ENCODE data around the gene SPSB3. TPM values are rescaled to one million over a fixed set of nuclear protein-coding genes. Genes with fewer than 3 reads are reported as not detected.
A peak's percentile ranks its signal among the peaks of the same experiment; 100 is the strongest.

SPSB3 gene
- total RNA-seq, 1 experiment from 2014 or later = 29.8 TPM

DNA sequence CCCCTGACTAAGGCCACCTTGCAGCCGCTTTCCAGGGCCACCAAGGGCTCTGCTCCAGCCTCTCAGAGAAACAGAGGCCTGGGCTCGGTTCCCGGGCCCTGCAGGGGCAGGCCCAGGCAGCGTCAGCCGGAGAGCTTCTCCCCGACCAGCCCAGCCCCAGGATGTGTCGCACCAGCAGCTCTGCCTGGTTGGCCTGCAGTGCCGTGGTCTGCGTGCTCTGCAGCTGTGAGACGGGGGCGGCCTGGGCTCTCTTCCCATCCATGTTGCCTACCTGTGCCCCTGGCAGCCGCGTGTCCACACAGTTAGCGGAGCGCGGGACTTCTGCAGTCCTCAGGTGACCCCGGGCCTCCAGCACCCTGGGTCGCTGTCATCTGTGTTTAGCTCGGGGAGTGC lies 6.3 kb upstream of the SPSB3 start:
- DNase-seq (ENCODE audit: low read depth) = no peak

DNA sequence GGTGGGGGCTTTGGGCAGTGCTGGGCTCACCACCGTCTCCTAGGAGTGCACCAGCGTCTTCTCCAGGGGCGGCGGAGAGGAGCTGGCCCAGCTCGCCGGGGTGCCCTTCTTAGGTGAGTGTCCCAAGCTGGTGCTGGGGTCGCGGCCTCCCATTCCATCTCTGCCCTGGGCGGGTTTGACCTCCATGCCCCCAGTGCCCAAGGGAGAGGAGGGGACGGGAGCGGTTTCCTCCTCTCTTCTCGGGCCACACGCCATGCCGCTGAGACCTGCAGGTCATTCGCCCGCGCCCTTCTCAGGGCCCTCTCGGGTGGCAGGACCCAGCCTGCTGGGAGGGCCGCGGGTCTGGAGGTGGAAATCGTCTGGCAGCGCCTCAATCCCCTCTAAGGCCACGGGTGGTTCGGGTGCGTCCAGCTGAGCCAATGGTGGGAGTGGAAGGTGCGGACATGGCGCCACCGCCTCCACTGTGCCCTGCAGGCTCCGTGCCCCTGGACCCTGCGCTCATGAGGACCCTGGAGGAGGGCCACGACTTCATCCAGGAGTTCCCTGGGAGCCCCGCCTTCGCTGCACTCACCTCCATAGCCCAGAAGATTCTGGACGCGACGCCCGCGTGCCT lies 5.8 kb upstream of the SPSB3 start:
- no peak for DNase-seq (ENCODE audit: low read depth)

DNA sequence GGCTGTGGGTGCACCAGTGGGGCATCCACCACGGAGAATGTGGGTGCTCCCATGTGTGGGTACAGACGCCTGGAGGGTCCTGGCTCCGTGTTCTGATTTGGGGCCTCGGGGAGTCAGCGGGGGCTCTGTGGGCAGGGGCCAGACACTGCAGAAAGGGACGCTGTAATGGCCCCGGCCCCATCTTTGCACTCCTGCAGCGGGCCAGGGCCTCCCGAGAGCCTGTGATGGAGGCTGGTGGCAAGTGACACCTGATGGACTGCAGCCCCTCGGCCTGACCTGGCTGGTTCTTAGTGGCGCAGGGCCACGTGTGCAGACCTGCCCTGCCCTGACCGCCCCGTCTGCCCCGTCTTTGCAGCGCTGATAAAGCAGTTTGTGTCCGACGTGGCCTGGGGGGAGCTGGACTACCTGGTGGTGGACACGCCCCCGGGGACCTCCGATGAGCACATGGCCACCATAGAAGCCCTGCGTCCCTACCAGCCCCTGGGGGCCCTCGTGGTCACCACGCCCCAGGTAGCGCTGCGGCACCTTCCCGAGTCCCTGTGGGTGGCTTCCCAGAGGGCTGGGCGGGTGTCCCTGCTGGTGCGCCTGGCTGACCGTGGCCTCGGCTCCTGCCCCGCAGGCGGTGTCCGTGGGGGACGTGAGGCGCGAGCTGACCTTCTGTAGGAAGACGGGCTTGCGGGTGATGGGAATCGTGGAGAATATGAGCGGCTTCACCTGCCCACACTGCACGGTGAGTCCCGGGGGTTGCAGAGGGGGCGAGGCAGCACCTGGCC lies 5.1 kb upstream of the SPSB3 start:
- no peak for DNase-seq (ENCODE audit: low read depth)

DNA sequence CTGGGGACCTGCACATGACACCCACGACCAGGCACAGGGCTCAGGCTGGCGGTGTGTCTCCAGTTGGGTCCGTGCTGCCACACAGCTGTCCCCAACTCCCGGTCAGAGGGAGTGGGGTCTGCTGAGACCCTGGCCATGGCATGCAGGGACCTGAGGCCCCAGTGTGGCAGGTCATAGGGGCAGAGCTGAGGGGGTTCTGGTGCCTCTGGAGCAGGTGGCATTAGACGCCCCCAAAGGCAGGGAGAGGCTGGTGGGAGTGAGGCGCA lies 4.6 kb upstream of the SPSB3 start:
- DNase-seq (ENCODE audit: low read depth) = no peak

DNA sequence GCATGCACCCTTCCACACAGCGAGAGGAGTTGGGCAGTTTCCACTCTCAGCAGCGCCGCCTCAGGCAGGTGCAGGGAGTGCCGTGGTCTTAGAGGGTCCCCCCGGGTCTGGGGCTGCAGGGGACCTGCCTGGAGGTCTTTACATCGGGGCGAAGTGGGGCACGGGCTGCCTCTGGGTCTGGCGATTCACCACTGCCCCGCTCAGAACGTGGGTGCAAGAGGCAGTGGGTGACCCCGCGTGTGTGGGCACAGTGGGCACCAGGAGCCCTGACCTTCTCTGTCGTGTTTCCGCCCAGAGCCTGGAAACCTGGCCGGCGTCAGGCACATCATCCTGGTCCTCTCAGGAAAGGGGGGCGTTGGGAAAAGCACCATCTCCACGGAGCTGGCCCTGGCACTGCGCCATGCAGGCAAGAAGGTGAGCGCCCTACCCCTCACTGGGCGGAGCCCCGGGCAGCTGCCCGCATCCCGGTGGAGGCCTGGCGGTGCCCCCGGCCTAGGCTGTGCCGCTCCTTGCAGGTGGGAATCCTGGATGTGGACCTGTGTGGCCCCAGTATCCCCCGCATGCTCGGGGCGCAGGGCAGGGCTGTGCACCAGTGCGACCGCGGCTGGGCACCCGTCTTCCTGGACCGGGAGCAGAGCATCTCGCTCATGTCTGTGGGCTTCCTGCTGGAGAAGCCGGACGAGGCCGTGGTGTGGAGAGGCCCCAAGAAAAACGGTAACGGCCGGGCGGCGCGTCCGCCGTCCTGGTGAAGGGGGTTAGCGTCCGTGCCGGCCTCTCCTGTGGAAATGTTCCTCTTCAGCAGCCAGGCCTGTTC lies 4.1 kb upstream of the SPSB3 start:
- DNase-seq (ENCODE audit: low read depth) = no peak

DNA sequence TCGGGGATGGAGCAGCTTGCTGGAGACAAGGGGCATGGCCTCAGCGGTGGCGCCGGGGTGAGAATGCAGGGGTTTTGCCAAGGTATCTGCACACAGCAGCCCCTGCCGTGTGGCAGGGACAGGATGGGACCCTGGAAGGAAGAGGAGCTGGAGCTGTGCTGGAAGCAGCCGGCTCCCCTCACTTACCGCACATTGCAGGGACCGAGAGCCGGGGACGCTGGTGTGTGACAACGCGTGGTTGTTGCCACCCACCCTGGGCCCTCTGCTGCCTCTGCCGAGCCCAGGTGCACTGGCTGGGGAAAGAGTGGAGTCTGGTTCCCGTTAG lies 3.4 kb upstream of the SPSB3 start:
- DNase-seq (ENCODE audit: low read depth) = no peak

DNA sequence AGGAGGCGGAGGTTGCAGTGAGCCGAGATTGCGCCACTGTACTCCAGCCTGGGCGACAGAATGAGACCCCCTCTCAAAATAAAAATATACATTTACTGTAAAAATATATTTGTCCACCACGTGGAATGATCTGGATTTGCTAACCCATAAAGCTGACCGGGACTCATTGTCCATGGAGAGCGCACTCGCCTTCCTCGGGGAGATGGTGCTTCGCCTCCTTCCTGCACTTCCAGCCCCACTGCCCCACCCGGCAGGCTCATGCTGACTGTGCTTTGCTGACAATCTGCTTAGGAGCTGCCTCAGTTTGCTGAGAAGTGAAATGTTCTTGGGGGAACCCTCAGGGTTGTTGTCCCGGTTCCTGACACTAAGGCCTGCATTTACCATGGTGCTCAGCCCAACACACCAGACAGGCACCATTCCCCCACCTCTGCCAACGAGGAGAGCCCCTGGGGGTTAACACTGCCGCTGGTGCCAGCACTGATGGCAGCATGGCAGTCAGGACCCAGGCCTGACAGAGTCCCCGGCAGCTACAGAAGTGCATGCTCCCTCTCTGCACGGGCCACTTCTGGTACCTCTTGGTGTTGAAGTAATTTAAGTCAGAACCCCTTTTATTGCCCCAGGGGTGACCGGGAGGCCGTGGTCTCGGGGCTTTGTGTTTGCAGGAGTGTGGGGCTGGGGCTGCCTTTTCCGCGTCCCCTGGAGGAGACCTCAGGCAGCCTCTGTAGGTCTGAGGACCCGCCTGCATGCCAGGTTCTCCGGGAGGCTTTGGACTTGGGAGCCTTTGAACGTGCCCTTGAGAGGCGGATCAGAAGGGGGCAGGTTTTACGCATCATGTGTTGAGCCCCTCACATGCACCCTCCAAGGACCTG lies 2.8 kb upstream of the SPSB3 start:
- DNase-seq (ENCODE audit: low read depth) = no peak

DNA sequence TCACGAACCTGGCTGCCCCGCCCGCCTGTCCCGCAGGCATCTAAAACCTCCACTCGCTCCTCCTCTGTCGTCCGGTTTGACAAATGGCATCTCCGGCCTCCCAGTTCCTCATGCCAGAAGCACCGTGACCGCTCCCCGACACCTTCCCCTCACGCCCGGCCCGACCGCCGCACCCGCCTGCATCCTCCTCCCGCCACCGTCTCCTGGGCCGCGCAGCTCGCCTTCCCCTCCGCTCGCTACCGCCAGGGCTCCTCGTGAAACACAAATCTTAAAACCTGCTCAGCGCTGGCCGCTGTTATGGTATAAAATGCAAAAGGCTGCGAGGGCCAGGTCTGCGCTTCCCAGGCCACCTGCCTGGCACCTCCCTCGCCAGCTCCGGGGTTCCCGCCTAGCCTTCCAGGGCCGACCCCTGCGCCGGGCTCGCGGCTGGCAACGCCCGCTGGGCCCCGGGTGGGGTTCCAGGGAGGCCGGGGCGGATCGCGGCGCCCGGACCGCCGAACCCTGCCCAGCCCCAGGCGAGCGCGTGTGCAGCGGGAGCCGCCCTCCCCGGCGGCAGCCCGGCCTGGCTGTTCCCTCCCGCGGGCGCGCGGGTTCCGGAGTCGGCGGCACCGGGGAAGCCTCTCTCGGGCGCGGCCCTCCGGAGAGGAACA lies 488 bp downstream of the SPSB3 start:
- DNase-seq (ENCODE audit: low read depth) = peak; percentile 29

DNA sequence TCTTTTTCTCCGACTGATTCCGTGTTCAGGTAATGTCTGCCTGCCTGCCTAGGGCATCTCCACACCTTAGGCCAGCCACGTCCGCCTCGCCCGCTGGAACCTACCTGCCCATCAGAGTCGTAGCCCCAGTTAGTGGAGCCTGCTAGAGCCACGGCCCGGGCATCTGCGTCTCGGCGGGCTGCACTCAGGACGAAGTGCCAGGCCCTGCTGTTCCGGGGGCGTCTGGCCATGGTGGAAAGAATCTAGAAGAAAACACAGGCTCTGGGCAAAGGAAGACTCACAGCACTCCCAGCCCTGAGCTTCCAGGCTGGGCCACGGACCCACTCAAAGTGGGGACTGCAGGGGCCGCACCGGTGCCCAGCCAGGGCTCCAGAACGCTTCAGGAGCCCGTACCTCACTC lies 1.1 kb downstream of the SPSB3 start:
- no peak for DNase-seq (ENCODE audit: low read depth)

DNA sequence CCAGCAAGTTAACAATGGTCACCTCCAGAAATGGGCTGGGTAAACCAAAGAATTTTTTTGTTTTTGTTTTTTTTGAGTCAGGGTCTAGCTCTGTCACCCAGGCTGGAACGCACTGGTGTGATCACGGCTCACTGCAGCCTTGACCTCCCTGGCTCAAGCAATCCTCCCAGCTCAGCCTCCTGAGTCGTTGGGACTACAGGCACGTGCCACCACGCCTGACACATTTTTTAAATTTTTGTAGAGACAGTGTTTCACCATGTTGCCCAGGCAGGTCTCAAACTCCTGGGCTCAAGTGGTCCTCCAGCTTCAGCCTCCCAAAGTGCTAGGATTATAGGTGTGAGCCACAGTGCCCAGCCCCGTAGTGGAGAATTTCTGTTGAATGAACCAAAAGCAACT lies 1.7 kb downstream of the SPSB3 start:
- no peak for DNase-seq (ENCODE audit: low read depth)

DNA sequence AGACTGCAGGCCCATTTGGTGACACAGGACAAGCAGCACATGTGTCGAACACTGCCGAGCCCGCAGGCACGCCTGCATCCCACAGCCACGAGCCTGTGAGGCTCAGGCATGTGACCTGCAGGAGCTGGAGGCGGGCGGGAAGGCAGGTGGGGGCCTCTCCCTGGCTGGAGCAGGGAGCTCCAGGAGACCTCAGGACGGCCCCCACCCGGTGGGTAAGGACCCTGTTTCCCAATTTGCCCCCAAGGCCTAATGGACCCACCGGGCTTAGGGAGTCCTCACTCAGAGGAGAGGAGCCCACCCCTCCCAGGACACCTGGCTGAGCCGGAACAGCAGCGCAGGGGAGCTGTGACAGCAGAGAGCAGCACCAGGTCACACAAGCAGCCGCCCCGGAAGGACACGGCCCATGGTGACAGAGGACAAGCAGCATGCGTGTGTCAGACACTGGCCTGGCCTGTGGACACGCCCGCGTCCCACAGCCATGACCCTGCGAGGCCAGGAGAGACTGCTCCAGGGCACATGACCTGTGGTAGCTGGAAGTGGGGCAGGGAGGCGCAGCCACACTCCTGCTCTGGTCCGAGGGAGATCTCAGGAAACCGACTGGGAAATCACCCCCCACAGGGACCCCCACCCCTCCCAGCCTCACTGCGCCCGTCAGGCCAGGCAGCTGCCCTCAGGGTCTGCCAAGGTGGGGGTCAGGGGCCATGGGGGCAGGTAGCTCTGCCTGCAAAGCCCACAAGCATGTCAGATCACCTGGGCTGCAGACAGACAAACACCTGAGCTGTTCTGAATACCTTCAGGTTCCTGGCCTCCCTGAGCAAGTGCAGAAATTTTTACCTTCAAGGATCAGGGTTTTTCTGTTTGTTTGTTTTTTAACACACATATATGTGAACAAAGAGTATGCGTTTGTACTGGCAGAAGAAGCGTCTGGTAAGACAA lies 2.4 kb downstream of the SPSB3 start:
- no peak for DNase-seq (ENCODE audit: low read depth)

DNA sequence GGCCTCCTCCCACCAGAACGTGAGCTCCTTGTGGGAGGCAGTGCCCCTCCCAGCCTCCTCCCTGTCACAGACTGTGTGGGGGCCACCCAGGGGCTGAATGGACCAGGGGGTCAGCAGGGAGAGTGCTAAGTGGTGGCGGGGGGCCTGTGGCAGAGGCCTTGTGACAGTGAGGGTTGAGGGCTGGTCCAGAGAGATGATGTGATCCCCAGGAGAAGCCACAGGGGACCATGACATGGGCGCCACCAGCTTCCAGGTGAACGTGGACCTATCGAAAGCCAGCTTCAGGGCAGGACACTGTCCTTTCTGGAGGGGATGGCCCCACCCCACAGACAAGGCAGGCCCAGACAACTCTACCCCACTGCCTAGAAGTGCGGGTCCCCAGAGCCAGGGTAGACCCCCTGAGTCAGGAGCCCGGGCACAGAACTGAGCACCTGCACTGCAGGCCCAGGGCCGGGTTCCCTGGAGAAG lies 3.1 kb downstream of the SPSB3 start:
- DNase-seq (ENCODE audit: low read depth) = no peak

DNA sequence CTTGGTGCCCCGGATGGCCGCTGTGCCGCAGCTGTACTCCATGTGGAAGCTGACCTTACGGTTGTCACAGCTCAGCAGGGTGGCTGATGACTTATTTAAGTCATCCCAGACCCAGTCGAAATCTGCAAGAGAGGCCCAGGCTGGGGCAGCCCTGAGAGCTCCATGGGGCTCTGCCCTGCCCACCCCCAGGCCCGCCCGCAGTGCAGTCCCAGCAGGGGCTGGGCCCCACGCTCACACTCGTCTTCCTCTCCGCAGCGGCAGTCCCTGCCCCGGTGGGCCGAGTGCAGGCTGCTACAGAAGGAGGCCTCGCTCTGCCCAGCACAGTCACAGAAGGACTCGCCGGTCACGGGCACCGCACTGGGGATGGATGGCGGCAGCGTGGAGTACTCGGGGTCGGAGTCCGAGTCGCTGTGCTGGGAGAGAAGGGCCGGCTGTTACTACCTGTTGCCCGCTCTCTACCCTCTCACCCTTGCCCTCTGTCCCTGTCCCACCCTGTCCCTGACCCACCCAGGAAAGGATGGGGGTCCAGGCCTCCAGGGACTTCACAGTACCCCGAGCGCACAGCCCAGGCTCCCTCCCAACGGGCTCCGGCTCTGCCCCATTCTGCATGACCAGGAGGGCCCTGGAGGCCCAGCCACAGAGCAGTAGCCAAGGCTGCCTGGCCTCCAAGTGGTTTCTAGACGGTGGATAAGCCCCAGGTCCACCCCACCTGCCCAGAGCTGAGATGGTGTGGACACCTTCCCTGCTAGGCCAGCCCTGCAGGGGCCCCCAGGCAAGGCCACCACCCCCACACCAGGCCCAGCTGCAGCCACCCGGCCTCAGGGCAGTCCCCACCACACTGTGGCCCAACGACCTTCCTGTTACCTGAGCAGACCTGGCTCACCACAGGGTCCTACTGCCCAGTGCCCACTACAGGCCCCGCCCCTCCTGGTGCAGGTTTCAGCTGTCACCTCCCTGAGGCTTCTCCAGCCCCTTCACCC lies 3.9 kb downstream of the SPSB3 start:
- DNase-seq (ENCODE audit: low read depth) = no peak

DNA sequence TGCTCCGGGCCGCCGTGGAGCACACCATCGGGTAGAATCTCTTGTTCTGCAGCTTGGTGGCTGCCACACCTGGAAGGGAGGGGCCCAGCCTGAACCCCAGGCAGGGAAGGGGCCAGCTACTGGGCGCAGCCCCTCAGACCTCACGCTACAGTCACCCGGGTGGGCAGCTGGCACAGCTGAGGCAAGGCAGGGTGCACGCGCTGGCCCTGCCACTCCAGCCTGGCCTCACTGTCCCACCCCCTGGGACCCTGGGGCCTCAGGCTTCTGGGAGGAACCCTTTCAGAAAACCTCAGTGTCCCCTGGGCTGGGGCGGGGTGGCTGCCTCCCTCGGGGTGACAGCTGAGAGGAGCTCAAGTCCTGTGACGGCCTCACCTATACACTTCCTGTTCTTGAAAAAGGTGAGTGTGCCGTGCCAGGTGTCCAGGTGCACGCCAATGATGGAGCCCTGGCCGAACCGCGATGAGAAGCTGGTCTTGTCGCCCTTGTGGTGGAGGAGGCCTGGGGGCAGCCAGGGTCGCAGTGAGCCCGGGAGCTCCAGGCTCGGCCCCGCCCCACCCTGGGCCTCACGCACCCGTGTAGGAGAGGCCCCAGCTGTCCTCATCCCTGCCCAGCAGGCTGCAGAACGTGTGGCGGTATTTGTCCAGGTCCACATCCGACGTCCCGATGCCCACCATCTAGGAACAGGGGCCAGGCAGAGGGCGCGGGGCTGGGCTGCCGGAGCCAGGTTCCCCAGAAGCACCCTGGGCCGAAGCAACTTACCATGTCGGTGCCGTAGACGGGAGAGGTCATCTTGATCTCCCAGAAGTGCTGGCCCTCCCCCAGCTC lies 4.8 kb downstream of the SPSB3 start:
- DNase-seq (ENCODE audit: low read depth) = no peak

DNA sequence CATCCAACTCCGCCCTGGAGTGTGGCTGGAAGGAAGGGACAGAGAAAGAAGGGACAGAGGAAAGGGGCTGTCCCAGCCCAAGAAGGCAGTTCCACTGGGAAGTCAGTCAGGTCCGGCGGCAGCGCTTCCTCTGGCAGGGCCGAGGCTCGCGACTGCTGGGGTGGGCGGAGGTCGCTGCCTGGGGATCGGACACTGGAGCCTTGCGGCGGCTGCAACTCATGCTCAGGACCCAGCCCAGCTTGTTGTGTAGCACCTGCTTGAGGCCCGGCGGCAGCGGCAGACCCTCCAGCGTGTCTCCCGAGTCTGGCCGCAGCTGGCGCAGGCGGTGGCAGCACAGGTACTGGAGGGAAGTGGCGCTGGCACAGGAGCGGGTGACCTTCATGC lies 5.4 kb downstream of the SPSB3 start:
- no peak for DNase-seq (ENCODE audit: low read depth)

DNA sequence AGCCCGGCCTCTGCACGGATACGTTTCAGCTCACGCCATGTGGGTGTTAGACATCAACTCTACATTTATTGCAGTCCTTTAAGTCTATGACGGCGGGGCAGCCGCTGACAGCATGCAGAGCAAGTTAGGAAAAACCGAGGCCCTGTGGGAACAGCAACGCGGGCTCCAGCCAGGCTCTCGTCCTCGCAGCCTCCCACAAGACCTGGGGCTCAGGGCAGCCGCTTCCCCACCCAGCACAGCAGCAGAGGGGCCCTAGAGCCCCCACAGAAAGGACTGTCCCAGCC lies 5.8 kb downstream of the SPSB3 start:
- no peak for DNase-seq (ENCODE audit: low read depth)

DNA sequence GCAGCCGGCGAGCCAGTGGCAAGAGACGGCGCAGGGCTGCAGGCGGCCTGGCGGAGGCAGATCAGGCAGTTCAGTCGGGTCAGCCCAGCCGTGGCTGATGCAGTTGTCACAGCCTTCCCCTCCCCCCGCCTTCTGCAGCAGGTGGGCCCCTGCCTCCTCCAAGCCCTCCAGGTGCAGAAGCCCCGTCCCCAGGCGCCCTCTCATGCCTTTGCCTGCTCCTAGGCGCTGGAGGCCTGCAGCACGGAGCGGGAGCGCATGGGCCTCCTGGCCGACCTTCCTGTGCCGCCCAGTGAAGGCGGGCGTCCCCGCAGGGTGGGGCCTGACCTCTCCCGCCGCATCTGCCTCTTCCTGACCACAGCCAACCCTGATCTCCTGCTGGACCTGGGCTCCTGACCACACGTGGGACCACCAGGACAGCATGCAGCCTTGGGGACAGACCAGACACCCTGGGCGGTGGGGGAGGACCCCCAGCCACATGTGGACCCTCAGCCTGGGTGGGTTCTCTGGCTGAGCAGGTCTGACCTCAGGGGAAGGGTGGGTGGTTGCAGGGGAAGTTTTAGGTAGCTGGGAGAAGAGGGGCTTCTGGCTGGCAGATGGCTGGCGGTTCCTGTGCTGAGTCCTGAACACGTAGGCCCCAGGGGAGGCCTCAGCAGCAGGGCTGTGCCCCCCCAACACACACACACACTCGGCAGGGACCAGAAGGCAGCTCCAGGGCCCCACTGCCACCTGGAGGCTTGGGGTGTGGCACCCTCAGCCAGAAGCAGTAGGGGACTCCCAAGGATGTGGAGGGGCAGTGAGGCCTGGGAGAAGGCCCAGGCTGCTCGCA lies 6.3 kb downstream of the SPSB3 start:
- DNase-seq (ENCODE audit: low read depth) = no peak
